Osteoblast (primary cell): Measurements from ENCODE around the gene SHROOM3. TPM values are rescaled to one million over a fixed set of nuclear protein-coding genes. Genes with fewer than 3 reads are reported as not detected.
"Not testable (repeated sequence)": the region's sequence is repeated elsewhere in the genome, so short reads cannot be mapped to it uniquely, and the experiment has no call there.

Experiments
- DNase-seq: peaks from one replicate; pipeline ENCODE4 v3.0.0; 2011; ENCODE audit warnings: low spot score, mixed read lengths; ENCODE audit not compliant: insufficient read length; ENCODE audit errors: missing footprints
- H2AFZ ChIP-seq: 2 replicates; pipeline ENCODE4 v1.6.0; 2011; ENCODE audit warnings: mild to moderate bottlenecking, low read length
- H3K27ac ChIP-seq: 2 replicates; pipeline ENCODE4 v1.5.1; 2011; ENCODE audit warnings: mild to moderate bottlenecking, low read depth, low read length, moderate library complexity
- H3K27me3 ChIP-seq: 2 replicates; pipeline ENCODE4 v1.6.0; 2012; ENCODE audit warnings: mild to moderate bottlenecking, control low read depth, inconsistent platforms, low read length, moderate library complexity; ENCODE audit not compliant: insufficient read depth
- H3K36me3 ChIP-seq: 2 replicates; pipeline ENCODE4 v1.5.1; 2011; ENCODE audit warnings: mild to moderate bottlenecking, low read length, control low read depth, moderate library complexity; ENCODE audit not compliant: insufficient read depth
- H3K4me1 ChIP-seq: 2 replicates; pipeline ENCODE4 v1.5.1; 2011; ENCODE audit warnings: mild to moderate bottlenecking, low read length, control low read depth, moderate library complexity; ENCODE audit not compliant: insufficient read depth
- H3K4me2 ChIP-seq: 2 replicates; pipeline ENCODE4 v1.6.0; 2011; ENCODE audit warnings: mild to moderate bottlenecking, low read length; ENCODE audit not compliant: insufficient read depth
- H3K4me3 ChIP-seq: fragments of 200-600 bp; sonication (generic); 3 replicates; pipeline ENCODE4 v1.5.1; 2012; ENCODE audit warnings: mild to moderate bottlenecking, low read length, inconsistent platforms; ENCODE audit not compliant: insufficient read depth
- H3K79me2 ChIP-seq: 2 replicates; pipeline ENCODE4 v1.6.0; 2012; ENCODE audit warnings: mild to moderate bottlenecking, low read length, control low read depth, inconsistent platforms; ENCODE audit not compliant: insufficient read depth
- H3K9me3 ChIP-seq: 2 replicates; pipeline ENCODE4 v1.5.1; 2011; ENCODE audit warnings: low read depth, low read length, control low read depth
- H4K20me1 ChIP-seq: 2 replicates; pipeline ENCODE4 v1.6.0; 2012; ENCODE audit warnings: mild to moderate bottlenecking, low read length, control low read depth; ENCODE audit not compliant: insufficient read depth
- CTCF ChIP-seq: IDR thresholded peaks from 2 replicates; pipeline ENCODE4 v1.5.1; 2011; ENCODE audit warnings: mild to moderate bottlenecking, low read depth, low read length, moderate library complexity; ENCODE audit errors: extremely low read depth
- total RNA-seq: library from RNA; depleted of rRNA; stranded (reverse); fragments of >200 nt; gene quantifications from 2 replicates; pipeline ENCODE4 v1.2.3, GENCODE V29; 2012

Gene SHROOM3
- total RNA-seq, 1 donor = 9.8 TPM

DNA sequence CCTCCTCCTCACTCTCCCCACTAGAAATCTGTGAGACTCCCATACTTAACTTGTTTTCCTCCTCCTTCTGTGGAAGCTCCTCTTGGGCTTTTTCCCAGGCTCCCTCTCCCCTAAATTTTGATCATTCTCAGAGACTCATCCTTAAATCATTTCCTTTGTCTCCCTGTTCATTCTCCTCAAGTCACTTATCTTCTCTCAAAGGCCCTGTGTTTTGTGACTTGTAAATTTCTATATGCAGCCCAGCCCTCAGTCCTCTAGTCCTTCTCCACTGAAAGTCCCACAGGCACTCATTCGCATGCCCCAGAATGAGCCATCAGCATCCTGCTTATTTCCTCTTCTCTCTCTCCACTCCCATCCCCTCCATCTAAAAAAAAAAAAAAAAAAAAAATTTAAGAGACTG is 291.1 kb downstream of the SHROOM3 start:
- Histone ChIP-seq H3K4me2 (no peak overlapping the region), H3K4me1 (peaks cover 34% of the 10 kb centered on the region), H4K20me1 (no peaks in the 10 kb centered on the region), H2AFZ (no peak overlapping the region), H3K9me3 (no peaks in the 10 kb centered on the region), H3K79me2 (no peaks in the 10 kb centered on the region), H3K4me3 (no peak overlapping the region), H3K27ac (peak overlapping the region; percentile 12), H3K36me3 (no peaks in the 10 kb centered on the region), H3K27me3 (no peaks in the 10 kb centered on the region)
- no peak for DNase-seq
- no peak for TF ChIP-seq CTCF

- H3K79me2 ChIP-seq = no peaks in the 10 kb centered on the region
- H3K9me3 ChIP-seq = no peaks in the 10 kb centered on the region
- H3K4me2 ChIP-seq = no peak overlapping the region
- H2AFZ ChIP-seq = no peak overlapping the region
- H4K20me1 ChIP-seq = no peaks in the 10 kb centered on the region
- H3K27ac ChIP-seq = no peak overlapping the region
- no peak for TF ChIP-seq CTCF
- no peaks in the 10 kb centered on the region for H3K36me3 ChIP-seq
- H3K4me3 ChIP-seq = no peak overlapping the region
- no peak for DNase-seq
- H3K4me1 ChIP-seq = peaks cover 34% of the 10 kb centered on the region
- no peaks in the 10 kb centered on the region for H3K27me3 ChIP-seq
Measured at GRCh38 chr4:76726631-76727030, 291.6 kb downstream of the SHROOM3 start.

GRCh38 chr4:76727934-76728333 is 292.9 kb downstream of the SHROOM3 start:
- H4K20me1 ChIP-seq, H3K4me2 ChIP-seq, H3K36me3 ChIP-seq, H3K27ac ChIP-seq, H3K4me3 ChIP-seq, H3K9me3 ChIP-seq, H3K79me2 ChIP-seq, H3K27me3 ChIP-seq, DNase-seq, H2AFZ ChIP-seq: not testable (repeated sequence)
- H3K4me1 ChIP-seq = peaks cover 35% of the 10 kb centered on the region

DNA sequence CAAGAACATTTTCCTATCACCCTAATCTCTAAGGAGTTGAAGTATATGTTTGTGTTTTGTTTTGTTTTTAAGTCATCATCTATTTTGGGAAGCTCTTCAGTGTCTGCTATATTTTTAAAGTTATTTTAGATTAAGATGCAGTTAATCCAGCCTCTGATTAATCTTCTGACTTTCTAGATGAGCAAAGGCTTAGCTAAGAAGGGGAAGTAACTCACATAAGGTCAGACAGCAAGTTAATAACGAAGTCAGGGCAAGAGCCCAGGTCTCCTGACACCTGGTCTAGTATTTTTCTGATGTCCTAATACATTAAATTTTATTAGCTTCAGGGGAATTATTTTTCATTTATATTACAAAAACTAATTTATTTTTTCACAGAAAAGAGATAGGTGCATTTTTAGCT is 294.4 kb downstream of the SHROOM3 start:
- DNase-seq = no peak
- Histone ChIP-seq H3K79me2 (no peaks in the 10 kb centered on the region), H3K4me2 (no peak overlapping the region), H3K27ac (no peak overlapping the region), H2AFZ (no peak overlapping the region), H3K9me3 (no peaks in the 10 kb centered on the region), H3K27me3 (no peaks in the 10 kb centered on the region), H3K4me3 (no peak overlapping the region), H3K4me1 (peaks cover 22% of the 10 kb centered on the region), H4K20me1 (no peaks in the 10 kb centered on the region), H3K36me3 (no peaks in the 10 kb centered on the region)
- no peak for TF ChIP-seq CTCF
